ENCODE measurements around the gene PHLDA2.

DNA sequence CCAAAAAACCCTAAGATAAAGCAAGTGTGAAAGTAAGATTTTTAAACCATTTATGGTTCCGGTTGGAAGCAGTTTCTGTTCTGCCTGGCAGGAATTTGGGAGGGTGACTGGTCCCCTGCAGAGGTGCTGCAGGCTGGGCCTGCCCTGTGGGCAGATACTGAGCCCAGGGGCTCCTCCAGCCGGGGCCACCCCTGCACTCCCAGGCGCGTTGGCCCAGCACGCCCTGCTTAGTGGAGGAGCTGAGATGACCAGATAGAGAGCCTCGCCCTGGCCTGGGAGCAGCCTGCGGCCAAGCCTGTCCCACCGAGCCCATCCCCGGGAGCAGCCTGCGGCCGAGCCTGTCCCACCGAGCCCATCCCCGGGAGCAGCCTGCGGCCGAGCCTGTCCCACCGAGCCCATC, 8.0 kb downstream of the PHLDA2 start:
- no peak for TF ChIP-seq EP300 (IDR thresholded peaks at IDR 0.05)
- TF ChIP-seq CTCF (IDR thresholded peaks at IDR 0.05): no peak
- TF ChIP-seq POLR2AphosphoS5 (IDR thresholded peaks at IDR 0.05): no peak
- no peak for TF ChIP-seq POLR2A (IDR thresholded peaks at IDR 0.05)

Data from upper lobe of left lung (tissue), 4 donors.